OCI-LY3 (cell line): ENCODE measurements around the gene INHBE.

ENCODE experiments used
- EZH2phosphoT487 ChIP-seq: fragments of 200-600 bp; shearing (Covaris generic); IDR thresholded peaks from 2 replicates; pipeline ENCODE4 v1.6.1; 2018; ENCODE audit warnings: antibody characterized with exemption, mixed run types, low read depth
- TF ChIP-seq, protein P1 (sequence below): fragments of 200-600, 300-600 bp; sonication (generic); IDR thresholded peaks from 2 replicates; pipeline ENCODE4 v1.5.1; 2014; ENCODE audit warnings: antibody characterized with exemption, low read length, low read depth

- TF ChIP-seq EZH2phosphoT487, result no peak
- TF ChIP-seq, protein P1, sequence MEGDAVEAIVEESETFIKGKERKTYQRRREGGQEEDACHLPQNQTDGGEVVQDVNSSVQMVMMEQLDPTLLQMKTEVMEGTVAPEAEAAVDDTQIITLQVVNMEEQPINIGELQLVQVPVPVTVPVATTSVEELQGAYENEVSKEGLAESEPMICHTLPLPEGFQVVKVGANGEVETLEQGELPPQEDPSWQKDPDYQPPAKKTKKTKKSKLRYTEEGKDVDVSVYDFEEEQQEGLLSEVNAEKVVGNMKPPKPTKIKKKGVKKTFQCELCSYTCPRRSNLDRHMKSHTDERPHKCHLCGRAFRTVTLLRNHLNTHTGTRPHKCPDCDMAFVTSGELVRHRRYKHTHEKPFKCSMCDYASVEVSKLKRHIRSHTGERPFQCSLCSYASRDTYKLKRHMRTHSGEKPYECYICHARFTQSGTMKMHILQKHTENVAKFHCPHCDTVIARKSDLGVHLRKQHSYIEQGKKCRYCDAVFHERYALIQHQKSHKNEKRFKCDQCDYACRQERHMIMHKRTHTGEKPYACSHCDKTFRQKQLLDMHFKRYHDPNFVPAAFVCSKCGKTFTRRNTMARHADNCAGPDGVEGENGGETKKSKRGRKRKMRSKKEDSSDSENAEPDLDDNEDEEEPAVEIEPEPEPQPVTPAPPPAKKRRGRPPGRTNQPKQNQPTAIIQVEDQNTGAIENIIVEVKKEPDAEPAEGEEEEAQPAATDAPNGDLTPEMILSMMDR, result no peak
These were observed 10.8 kb downstream of the INHBE start for GRCh38 chr12:57465747-57466505.
